Astrocyte (in vitro differentiated cells and primary cell): Measurements from ENCODE around the gene ZFHX3. TPM values are rescaled to one million over a fixed set of nuclear protein-coding genes. Genes with fewer than 3 reads are reported as not detected.

Experiments used
- DNase-seq: peaks from one replicate; pipeline ENCODE4 v3.0.0-alpha.2; 2010; ENCODE audit warnings: low read depth
- FAIRE-seq: peaks from 2 replicates; lab custom pipeline; 2011; peaks lifted over from hg19 to GRCh38; lab: Jason Lieb, UNC
- H2AFZ ChIP-seq: 2 replicates; pipeline ENCODE4 v1.6.0; 2012; ENCODE audit warnings: low read depth, low read length, inconsistent platforms
- H3K27ac ChIP-seq: 2 replicates; pipeline ENCODE4 v1.5.1; 2011; ENCODE audit warnings: low read depth, low read length, inconsistent platforms
- H3K27me3 ChIP-seq: 2 replicates; pipeline ENCODE4 v1.6.0; 2011; ENCODE audit warnings: low read length, inconsistent platforms; ENCODE audit not compliant: insufficient read depth
- H3K36me3 ChIP-seq: 2 replicates; pipeline ENCODE4 v1.5.1; 2011; ENCODE audit warnings: low read length, inconsistent platforms; ENCODE audit not compliant: insufficient read depth
- H3K4me1 ChIP-seq: 2 replicates; pipeline ENCODE4 v1.5.1; 2011; ENCODE audit warnings: low read length, inconsistent platforms; ENCODE audit not compliant: insufficient read depth
- H3K4me2 ChIP-seq: 2 replicates; pipeline ENCODE4 v1.6.0; 2012; ENCODE audit warnings: low read length, inconsistent platforms
- H3K4me3 ChIP-seq: 2 replicates; pipeline ENCODE4 v1.5.1; 2011; ENCODE audit warnings: low read depth, mild to moderate bottlenecking, low read length, inconsistent platforms; ENCODE audit not compliant: insufficient read depth
- H3K79me2 ChIP-seq: 2 replicates; pipeline ENCODE4 v1.6.0; 2012; ENCODE audit warnings: mild to moderate bottlenecking, low read length, inconsistent platforms; ENCODE audit not compliant: insufficient read depth
- H3K9ac ChIP-seq: 2 replicates; pipeline ENCODE4 v1.6.0; 2012; ENCODE audit warnings: mild to moderate bottlenecking, low read length, inconsistent platforms
- H3K9me3 ChIP-seq: 2 replicates; pipeline ENCODE4 v1.5.1; 2012; ENCODE audit warnings: low read depth, mild to moderate bottlenecking, low read length, inconsistent platforms; ENCODE audit not compliant: insufficient read depth
- H4K20me1 ChIP-seq: 2 replicates; pipeline ENCODE4 v1.6.0; 2012; ENCODE audit warnings: low read length, inconsistent platforms; ENCODE audit not compliant: insufficient read depth
- H3K27ac Mint-ChIP-seq: one replicate; pipeline ENCODE4 v1.8.0; 2021; ENCODE audit warnings: mild to moderate bottlenecking, mixed read lengths; ENCODE audit not compliant: unreplicated experiment
- H3K27me3 Mint-ChIP-seq: one replicate; pipeline ENCODE4 v1.8.0; 2021; ENCODE audit warnings: low read depth, mixed read lengths; ENCODE audit not compliant: unreplicated experiment
- H3K36me3 Mint-ChIP-seq: one replicate; pipeline ENCODE4 v1.8.0; 2021; ENCODE audit warnings: low read depth, mixed read lengths; ENCODE audit not compliant: unreplicated experiment
- H3K4me1 Mint-ChIP-seq: one replicate; pipeline ENCODE4 v1.8.0; 2021; ENCODE audit warnings: low read depth, mixed read lengths; ENCODE audit not compliant: unreplicated experiment
- H3K4me3 Mint-ChIP-seq: one replicate; pipeline ENCODE4 v1.8.0; 2021; ENCODE audit warnings: mild to moderate bottlenecking, moderate library complexity, mixed read lengths; ENCODE audit not compliant: unreplicated experiment
- H3K9me3 Mint-ChIP-seq: one replicate; pipeline ENCODE4 v1.8.0; 2021; ENCODE audit warnings: mild to moderate bottlenecking, mixed read lengths; ENCODE audit not compliant: unreplicated experiment
- EZH2 ChIP-seq: IDR thresholded peaks from 2 replicates; pipeline ENCODE4 v1.6.1; 2012; ENCODE audit warnings: mild to moderate bottlenecking, low read length, inconsistent platforms; ENCODE audit not compliant: insufficient read depth
- total RNA-seq: library from RNA; stranded (reverse); gene quantifications from 2 replicates; pipeline ENCODE4 v1.2.1, GENCODE V29; 2021
- TF ChIP-seq, protein P1 (sequence below): IDR thresholded peaks from 2 replicates; pipeline ENCODE4 v1.5.1; 2011; ENCODE audit warnings: low read depth, mild to moderate bottlenecking, inconsistent platforms, low read length, moderate library complexity; ENCODE audit not compliant: insufficient read depth

ZFHX3 gene
- total RNA-seq, 1 donor from 2014 or later, result 19.7 TPM

GRCh38 chr16:72911971-72912370 lies 136.0 kb downstream of the ZFHX3 start:
- Histone ChIP-seq H3K9ac (no peak overlapping the region), H3K9me3 (no peaks in the 10 kb centered on the region), H3K36me3 (no peaks in the 10 kb centered on the region), H2AFZ (no peak overlapping the region), H3K4me3 (no peak overlapping the region), H3K27ac (no peak overlapping the region), H3K4me2 (no peak overlapping the region), H4K20me1 (peaks cover 49% of the 10 kb centered on the region), H3K4me1 (no peaks in the 10 kb centered on the region), H3K27me3 (no peaks in the 10 kb centered on the region), H3K79me2 (peaks cover 34% of the 10 kb centered on the region)
- no peak overlapping the region for H3K4me3 Mint-ChIP-seq
- peaks cover 2% of the 10 kb centered on the region for H3K27me3 Mint-ChIP-seq
- no peak overlapping the region for H3K27ac Mint-ChIP-seq
- TF ChIP-seq, protein P1, sequence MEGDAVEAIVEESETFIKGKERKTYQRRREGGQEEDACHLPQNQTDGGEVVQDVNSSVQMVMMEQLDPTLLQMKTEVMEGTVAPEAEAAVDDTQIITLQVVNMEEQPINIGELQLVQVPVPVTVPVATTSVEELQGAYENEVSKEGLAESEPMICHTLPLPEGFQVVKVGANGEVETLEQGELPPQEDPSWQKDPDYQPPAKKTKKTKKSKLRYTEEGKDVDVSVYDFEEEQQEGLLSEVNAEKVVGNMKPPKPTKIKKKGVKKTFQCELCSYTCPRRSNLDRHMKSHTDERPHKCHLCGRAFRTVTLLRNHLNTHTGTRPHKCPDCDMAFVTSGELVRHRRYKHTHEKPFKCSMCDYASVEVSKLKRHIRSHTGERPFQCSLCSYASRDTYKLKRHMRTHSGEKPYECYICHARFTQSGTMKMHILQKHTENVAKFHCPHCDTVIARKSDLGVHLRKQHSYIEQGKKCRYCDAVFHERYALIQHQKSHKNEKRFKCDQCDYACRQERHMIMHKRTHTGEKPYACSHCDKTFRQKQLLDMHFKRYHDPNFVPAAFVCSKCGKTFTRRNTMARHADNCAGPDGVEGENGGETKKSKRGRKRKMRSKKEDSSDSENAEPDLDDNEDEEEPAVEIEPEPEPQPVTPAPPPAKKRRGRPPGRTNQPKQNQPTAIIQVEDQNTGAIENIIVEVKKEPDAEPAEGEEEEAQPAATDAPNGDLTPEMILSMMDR, result no peak
- no peak for TF ChIP-seq EZH2
- H3K9me3 Mint-ChIP-seq, result no peaks in the 10 kb centered on the region
- DNase-seq (no peak), FAIRE-seq (no peak)
- H3K4me1 Mint-ChIP-seq, result peaks cover 11% of the 10 kb centered on the region
- peaks cover 3% of the 10 kb centered on the region for H3K36me3 Mint-ChIP-seq

DNA sequence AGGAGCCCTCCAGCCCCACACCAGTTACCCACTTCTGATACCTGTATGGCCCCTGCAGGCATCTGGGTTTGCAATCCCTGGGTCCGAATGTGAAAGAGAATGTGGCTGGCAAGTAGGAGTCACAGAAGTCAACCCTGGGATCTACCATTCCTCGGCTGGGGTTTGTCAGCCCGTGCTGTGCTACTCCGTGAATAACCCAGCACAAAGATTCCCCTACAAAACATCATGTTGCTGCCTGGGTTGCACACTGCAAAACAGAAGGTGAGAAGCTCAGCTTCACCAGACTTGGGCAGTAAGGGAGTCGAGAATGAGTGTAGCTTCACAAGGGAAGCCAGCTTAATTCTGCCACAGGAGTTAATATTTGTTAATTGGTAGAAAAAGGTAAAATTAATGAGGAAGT lies 137.1 kb downstream of the ZFHX3 start:
- Mint-ChIP-seq H3K36me3 (peaks cover 3% of the 10 kb centered on the region), H3K27me3 (peaks cover 2% of the 10 kb centered on the region), H3K9me3 (no peaks in the 10 kb centered on the region), H3K4me1 (peaks cover 13% of the 10 kb centered on the region), H3K27ac (no peak overlapping the region), H3K4me3 (no peak overlapping the region)
- H3K79me2 ChIP-seq, result peaks cover 27% of the 10 kb centered on the region
- TF ChIP-seq, protein P1, result no peak
- TF ChIP-seq EZH2, result no peak
- FAIRE-seq (no peak), DNase-seq (no peak)
- no peaks in the 10 kb centered on the region for H3K9me3 ChIP-seq
- H2AFZ ChIP-seq, result no peak overlapping the region
- no peaks in the 10 kb centered on the region for H3K36me3 ChIP-seq
- H3K9ac ChIP-seq, result no peak overlapping the region
- H3K4me3 ChIP-seq, result no peak overlapping the region
- no peaks in the 10 kb centered on the region for H3K27me3 ChIP-seq
- peaks cover 4% of the 10 kb centered on the region for H3K4me1 ChIP-seq
- H3K27ac ChIP-seq, result no peak overlapping the region
- peaks cover 53% of the 10 kb centered on the region for H4K20me1 ChIP-seq
- H3K4me2 ChIP-seq, result no peak overlapping the region

GRCh38 chr16:72910381-72910780 lies 137.5 kb downstream of the ZFHX3 start:
- no peak overlapping the region for H3K4me3 ChIP-seq
- no peak for DNase-seq
- H3K79me2 ChIP-seq, result peaks cover 27% of the 10 kb centered on the region
- no peak for FAIRE-seq
- no peak overlapping the region for H3K27ac Mint-ChIP-seq
- H3K36me3 Mint-ChIP-seq, result peaks cover 3% of the 10 kb centered on the region
- H3K4me1 ChIP-seq, result peaks cover 9% of the 10 kb centered on the region
- H2AFZ ChIP-seq, result no peak overlapping the region
- H3K36me3 ChIP-seq, result no peaks in the 10 kb centered on the region
- peaks cover 2% of the 10 kb centered on the region for H3K27me3 Mint-ChIP-seq
- TF ChIP-seq EZH2, result no peak
- TF ChIP-seq, protein P1, result no peak
- no peaks in the 10 kb centered on the region for H3K27me3 ChIP-seq
- no peaks in the 10 kb centered on the region for H3K9me3 Mint-ChIP-seq
- no peaks in the 10 kb centered on the region for H3K9me3 ChIP-seq
- no peak overlapping the region for H3K4me2 ChIP-seq
- peaks cover 18% of the 10 kb centered on the region for H3K4me1 Mint-ChIP-seq
- no peak overlapping the region for H3K27ac ChIP-seq
- peaks cover 56% of the 10 kb centered on the region for H4K20me1 ChIP-seq
- H3K4me3 Mint-ChIP-seq, result no peak overlapping the region
- no peak overlapping the region for H3K9ac ChIP-seq
